ENCODE measurements around the gene KRTAP4-6. TPM values are rescaled to one million over a fixed set of nuclear protein-coding genes. Genes with fewer than 3 reads are reported as not detected.
"Not testable (repeated sequence)": the region's sequence is repeated elsewhere in the genome, so short reads cannot be mapped to it uniquely, and the experiment has no call there.

KRTAP4-6 gene
- polyA plus RNA-seq (2012; rRNA removed): not detected in 2 replicates
- polyA plus RNA-seq (2012; cell fraction: cytosol; rRNA removed): not detected in 2 replicates
- not detected in 2 replicates for polyA plus RNA-seq (2012; cell fraction: nucleus; rRNA removed)

DNA sequence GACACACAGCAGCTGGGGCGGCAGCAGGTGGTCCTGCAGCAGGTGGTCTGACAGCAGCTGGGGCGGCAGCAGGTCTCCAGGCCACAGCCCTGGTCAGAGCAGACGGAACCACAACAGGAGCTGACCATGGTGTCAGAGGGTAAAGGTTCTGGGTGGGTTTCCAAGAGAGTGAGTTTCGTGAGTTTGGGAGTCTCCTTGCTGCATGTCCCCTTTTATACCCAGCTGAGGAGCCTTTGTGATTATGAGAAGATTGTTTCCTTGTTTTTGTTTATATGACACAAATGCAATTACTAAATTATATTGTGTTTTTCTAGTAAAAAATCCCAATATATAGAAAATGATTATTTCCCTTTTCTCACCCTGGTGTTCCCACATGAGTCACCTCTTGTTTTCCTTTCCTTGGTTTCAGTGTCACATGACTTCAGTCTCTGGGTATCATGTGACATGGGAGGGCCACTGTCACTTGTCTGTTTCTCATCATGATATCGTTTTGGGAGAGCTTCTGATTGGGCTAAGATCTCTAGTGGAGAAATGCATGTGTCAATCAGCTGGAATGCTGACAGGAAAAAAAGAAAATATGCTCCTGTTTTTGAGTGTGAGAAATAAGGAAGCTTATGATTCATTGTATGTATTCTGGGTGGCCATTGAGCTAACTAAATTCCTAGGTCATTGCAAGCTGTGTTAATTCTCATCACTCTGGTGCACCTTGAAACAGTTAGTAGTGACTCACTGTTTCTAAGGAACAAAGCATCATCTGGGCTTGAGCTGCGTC, at the start of gene KRTAP4-6:
KRTAP4-6 (minus strand) TSS at position 185 of the 772 bp plus-strand sequence; CDS start at position 128, 57 bp downstream.
- 15% methylated on average over 4 of the region's 6 CpGs for WGBS (ENCODE audit: low lambda C conversion rate)
- Histone ChIP-seq H3K9ac (no peak within 1 kb of the TSS), H3K36me3 (replicated peaks in 1 of 2; ENCODE audit: control insufficient read depth in 1 of 2, insufficient read depth in 2 of 2, low read length in 1 of 2) (no peaks in the 10 kb centered on the region), H4K20me1 (ENCODE audit: insufficient read depth) (no peaks in the 10 kb centered on the region), H3F3A (replicated peaks; ENCODE audit: insufficient read depth) (no peaks in the 10 kb centered on the region), H3K9me2 (no peaks in the 10 kb centered on the region), H3K79me2 (ENCODE audit: insufficient read depth) (no peaks in the 10 kb centered on the region), H3K4me1 (ENCODE audit: control insufficient read depth in 1 of 2, insufficient read depth in 2 of 2, low read depth in 1 of 2, low read length in 1 of 2) (no peaks in the 10 kb centered on the region), H3K4me2 (no peak within 1 kb of the TSS), H2AFZ (ENCODE audit: low read depth) (no peak within 1 kb of the TSS), H3K4me3 (ENCODE audit: low read depth in 2 of 2, low read length in 1 of 2) (no peak within 1 kb of the TSS), H3K9me3 (0 out of 2 replicates have a peak, but pooled peaks cover 5% of the 10 kb centered on the region), H3K27me3 (ENCODE audit: insufficient read depth) (no peaks in the 10 kb centered on the region), H3K27ac (ENCODE audit: low read depth in 2 of 2, low read length in 1 of 2) (no peak within 1 kb of the TSS)
- DNase-seq: no peak
- CTCF ChIA-PET: no interaction called here
- TF ChIP-seq RXRA (IDR thresholded peaks at IDR 0.05; ENCODE audit: borderline replicate concordance, low read depth): no peak
- TF ChIP-seq CHD2 (IDR thresholded peaks at IDR 0.05; ENCODE audit: low read length, partially characterized antibody): no peak
- TF ChIP-seq FOXM1 (IDR thresholded peaks at IDR 0.05; ENCODE audit: low read depth): no peak
- TF ChIP-seq ELF1 (IDR thresholded peaks at IDR 0.05): no peak
- TF ChIP-seq RAD21 (IDR thresholded peaks at IDR 0.05; ENCODE audit: low read length): no peak
- TF ChIP-seq, protein P1, sequence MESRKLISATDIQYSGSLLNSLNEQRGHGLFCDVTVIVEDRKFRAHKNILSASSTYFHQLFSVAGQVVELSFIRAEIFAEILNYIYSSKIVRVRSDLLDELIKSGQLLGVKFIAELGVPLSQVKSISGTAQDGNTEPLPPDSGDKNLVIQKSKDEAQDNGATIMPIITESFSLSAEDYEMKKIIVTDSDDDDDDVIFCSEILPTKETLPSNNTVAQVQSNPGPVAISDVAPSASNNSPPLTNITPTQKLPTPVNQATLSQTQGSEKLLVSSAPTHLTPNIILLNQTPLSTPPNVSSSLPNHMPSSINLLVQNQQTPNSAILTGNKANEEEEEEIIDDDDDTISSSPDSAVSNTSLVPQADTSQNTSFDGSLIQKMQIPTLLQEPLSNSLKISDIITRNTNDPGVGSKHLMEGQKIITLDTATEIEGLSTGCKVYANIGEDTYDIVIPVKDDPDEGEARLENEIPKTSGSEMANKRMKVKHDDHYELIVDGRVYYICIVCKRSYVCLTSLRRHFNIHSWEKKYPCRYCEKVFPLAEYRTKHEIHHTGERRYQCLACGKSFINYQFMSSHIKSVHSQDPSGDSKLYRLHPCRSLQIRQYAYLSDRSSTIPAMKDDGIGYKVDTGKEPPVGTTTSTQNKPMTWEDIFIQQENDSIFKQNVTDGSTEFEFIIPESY (IDR thresholded peaks at IDR 0.05; ENCODE audit: borderline replicate concordance, low read depth): no peak
- TF ChIP-seq EZH2phosphoT487 (IDR thresholded peaks at IDR 0.05; ENCODE audit: borderline replicate concordance, low read depth): no peak
- TF ChIP-seq GABPA (IDR thresholded peaks at IDR 0.05; ENCODE audit: low read depth): no peak
- no peak for TF ChIP-seq MEF2A (IDR thresholded peaks at IDR 0.05; ENCODE audit: borderline replicate concordance, low read depth)
- no peak for TF ChIP-seq SIN3A (IDR thresholded peaks at IDR 0.05; ENCODE audit: borderline replicate concordance, low read depth, low read length)
- TF ChIP-seq FOXJ3 (CRISPR knock-in tag; IDR thresholded peaks at IDR 0.05): no peak
- no peak for TF ChIP-seq TAF1 (IDR thresholded peaks at IDR 0.05; ENCODE audit: borderline replicate concordance, low read depth, low read length)
- TF ChIP-seq MXI1 (IDR thresholded peaks at IDR 0.05; ENCODE audit: low read depth, low read length): no peak
- TF ChIP-seq RFX5 (IDR thresholded peaks at IDR 0.05; ENCODE audit: low read length): no peak
- TF ChIP-seq, protein P2, sequence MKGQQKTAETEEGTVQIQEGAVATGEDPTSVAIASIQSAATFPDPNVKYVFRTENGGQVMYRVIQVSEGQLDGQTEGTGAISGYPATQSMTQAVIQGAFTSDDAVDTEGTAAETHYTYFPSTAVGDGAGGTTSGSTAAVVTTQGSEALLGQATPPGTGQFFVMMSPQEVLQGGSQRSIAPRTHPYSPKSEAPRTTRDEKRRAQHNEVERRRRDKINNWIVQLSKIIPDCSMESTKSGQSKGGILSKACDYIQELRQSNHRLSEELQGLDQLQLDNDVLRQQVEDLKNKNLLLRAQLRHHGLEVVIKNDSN (IDR thresholded peaks at IDR 0.05; ENCODE audit: borderline replicate concordance, low read depth): no peak; the same call in 1 of the 2 replicates
- TF ChIP-seq, protein P3, sequence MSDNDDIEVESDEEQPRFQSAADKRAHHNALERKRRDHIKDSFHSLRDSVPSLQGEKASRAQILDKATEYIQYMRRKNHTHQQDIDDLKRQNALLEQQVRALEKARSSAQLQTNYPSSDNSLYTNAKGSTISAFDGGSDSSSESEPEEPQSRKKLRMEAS (IDR thresholded peaks at IDR 0.05; ENCODE audit: low read depth): no peak
- TF ChIP-seq GATA2 (CRISPR knock-in tag; IDR thresholded peaks at IDR 0.05): no peak
- no peak for TF ChIP-seq REST (IDR thresholded peaks at IDR 0.05; ENCODE audit: low read depth, low read length)
- POLR2A ChIA-PET: no interaction called here

GRCh38 chr17:41189837-41190318, 49.5 kb upstream of the KRTAP4-6 start, which contains the start of gene KRTAP9-1:
TSS of gene KRTAP9-1 (plus strand) at chr17:41189887. CDS start at chr17:41189887, 0 bp downstream.
- H3K9ac ChIP-seq; H3K79me2 ChIP-seq (ENCODE audit: insufficient read depth); H3K4me2 ChIP-seq; H4K20me1 ChIP-seq (ENCODE audit: insufficient read depth); CTCF ChIA-PET; POLR2A ChIA-PET; H3K4me1 ChIP-seq (ENCODE audit: control insufficient read depth in 1 of 2, insufficient read depth in 2 of 2, low read depth in 1 of 2, low read length in 1 of 2); H2AFZ ChIP-seq (ENCODE audit: low read depth); H3K9me3 ChIP-seq; H3K36me3 ChIP-seq (replicated peaks in 1 of 2; ENCODE audit: control insufficient read depth in 1 of 2, insufficient read depth in 2 of 2, low read length in 1 of 2); H3F3A ChIP-seq (replicated peaks; ENCODE audit: insufficient read depth); DNase-seq; H3K9me2 ChIP-seq; H3K4me3 ChIP-seq (ENCODE audit: low read depth in 2 of 2, low read length in 1 of 2); H3K27ac ChIP-seq (ENCODE audit: low read depth in 2 of 2, low read length in 1 of 2): not testable (repeated sequence)
- peaks cover 12% of the 10 kb centered on the region; the same call in 1 of the 2 replicates for H3K27me3 ChIP-seq (ENCODE audit: insufficient read depth)
- no CpG with 5 or more reads among the region's 1 CpG for WGBS (ENCODE audit: low lambda C conversion rate)

Data from SK-N-SH (cell line).